Measurements from ENCODE around the gene ACSL3. TPM values are rescaled to one million over a fixed set of nuclear protein-coding genes. Genes with fewer than 3 reads are reported as not detected.
"Not testable (repeated sequence)": the region's sequence is repeated elsewhere in the genome, so short reads cannot be mapped to it uniquely, and the experiment has no call there.

ACSL3 gene
- total and polyA plus RNA-seq, 2 donors (not counting 1 experiment from before 2014, with no cell fraction given), result 6.7 to 46.0 TPM

DNA sequence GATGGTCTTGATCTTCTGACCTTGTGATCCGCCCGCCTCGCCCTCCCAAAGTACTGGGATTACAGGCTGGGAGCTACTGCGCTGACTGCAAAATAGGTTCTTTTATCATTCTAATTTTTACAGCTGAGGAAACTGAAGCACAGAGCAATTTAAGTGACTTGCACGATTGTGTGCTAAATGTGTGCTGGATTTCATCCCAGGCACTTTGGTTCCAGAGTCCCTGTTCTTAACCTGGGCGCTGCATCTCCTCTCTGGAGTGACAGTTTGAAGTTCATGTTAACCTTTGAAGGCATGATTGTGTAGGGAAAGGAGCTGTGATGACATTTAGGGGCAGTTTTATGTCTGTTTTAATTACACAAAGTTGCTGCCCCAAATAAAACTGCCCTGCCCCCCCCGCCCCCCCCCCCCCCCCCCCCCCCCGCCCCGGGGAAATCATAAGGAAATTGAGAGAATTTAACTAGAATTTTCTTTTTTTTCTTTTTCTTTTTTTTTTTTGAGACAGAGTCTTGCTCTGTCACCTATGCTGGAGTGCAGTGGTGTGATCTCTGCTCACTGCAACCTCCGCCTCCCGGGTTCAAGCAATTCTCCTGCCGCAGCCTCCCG, 5.6 kb downstream of the ACSL3 start:
- Histone ChIP-seq H4K20me1 (ENCODE audit: control insufficient read depth, insufficient read depth, low read length, poor library complexity, severe bottlenecking) (peaks cover 69% of the 10 kb centered on the region), H3K4me3 (ENCODE audit: control extremely low read depth in 1 of 5, extremely low read depth in 1 of 5, insufficient read depth in 1 of 5, low read depth in 2 of 5, low read length in 4 of 5) (no peak overlapping the region), H3K4me1 (ENCODE audit: control insufficient read depth in 2 of 2, insufficient read depth in 2 of 2, low read length in 2 of 2) (peaks cover 21 to 32% of the 10 kb centered on the region in 2 donors), H3K36me3 (replicated peaks in 1 of 2; ENCODE audit: control extremely low read depth in 1 of 2, control insufficient read depth in 1 of 2, extremely low read depth in 1 of 2, insufficient read depth in 2 of 2, low read length in 1 of 2) (no peaks in the 10 kb centered on the region), H3K9ac (ENCODE audit: low read length) (no peak overlapping the region), H3K79me2 (ENCODE audit: control insufficient read depth, insufficient read depth, low read length) (peaks cover 98% of the 10 kb centered on the region), H3K27me3 (replicated peaks in 1 of 4; ENCODE audit: control extremely low read depth in 1 of 4, control insufficient read depth in 3 of 4, insufficient read depth in 4 of 4, low read length in 3 of 4) (no peaks in the 10 kb centered on the region), H2AFZ (ENCODE audit: insufficient read depth, low read depth, low read length, poor library complexity, severe bottlenecking) (no peak overlapping the region), H3K27ac (ENCODE audit: low read length in 2 of 2) (no peak overlapping the region), H3K9me3 (ENCODE audit: control extremely low read depth in 1 of 3, control insufficient read depth in 2 of 3, insufficient read depth in 1 of 3, low read length in 2 of 3) (no peaks in the 10 kb centered on the region), H3K4me2 (replicated peaks; ENCODE audit: low read depth, low read length, poor library complexity, severe bottlenecking) (no peak overlapping the region)
- Mint-ChIP-seq H3K4me1 (peaks cover 9% of the 10 kb centered on the region), H3K27ac (no peak overlapping the region), H3K9me3 (ENCODE audit: insufficient read depth) (no peaks in the 10 kb centered on the region), H3K27me3 (no peaks in the 10 kb centered on the region), H3K4me3 (no peak overlapping the region)
- CTCF ChIA-PET, result interaction anchor here (0.7 to 1.7 kb wide), 2 partner anchors 158 to 159 kb away, joined by 3 read pairs; no protein-coding TSS in a partner anchor
- intact Hi-C loops (cut with micrococcal nuclease), result no loop called here
- WGBS (ENCODE audit: insufficient coverage), result 93% methylated on average over 6 of the region's 13 CpGs
- POLR2A ChIA-PET, result no interaction called here
- no peak for ATAC-seq (ENCODE audit: low read depth)
- DNase-seq, result peak; percentile 21
- TF ChIP-seq CTCF (IDR thresholded peaks at IDR 0.05) (no peak), EZH2 (IDR thresholded peaks at IDR 0.05; ENCODE audit: borderline replicate concordance, insufficient read depth, low read depth, low read length, poor library complexity, severe bottlenecking) (no peak)

DNA sequence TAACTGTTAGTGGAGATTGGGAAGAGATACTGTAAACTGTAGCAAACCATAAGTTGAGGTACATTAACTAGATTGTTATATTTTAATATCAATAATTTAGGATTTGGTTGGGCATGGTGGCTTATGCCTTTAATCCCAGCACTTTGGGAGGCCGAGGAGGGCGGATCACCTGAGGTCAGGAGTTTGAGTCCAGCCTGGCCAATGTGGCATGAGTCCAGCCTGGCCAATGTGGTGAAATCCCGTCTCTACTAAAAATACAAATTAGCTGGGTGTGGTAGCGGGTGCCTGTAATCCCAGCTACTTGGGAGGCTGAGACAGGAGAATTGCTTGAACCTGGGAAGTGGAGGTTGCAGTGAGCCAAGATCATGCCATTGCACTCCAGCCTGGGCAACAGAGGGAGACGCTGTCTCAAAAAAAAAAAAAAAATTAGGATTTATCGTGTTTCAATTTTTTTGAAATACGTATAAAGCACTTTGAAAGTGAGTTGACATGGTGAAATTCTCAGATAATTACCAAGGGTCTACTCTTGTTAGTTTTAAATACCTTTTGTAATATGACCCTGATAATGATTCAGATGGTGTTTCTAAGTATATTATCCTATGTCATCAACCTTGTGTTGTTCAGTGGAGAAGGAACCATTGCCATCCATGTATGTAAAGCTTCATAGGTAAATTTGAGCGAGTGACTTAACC, 7.9 kb downstream of the ACSL3 start:
- Histone ChIP-seq H3K79me2 (ENCODE audit: control insufficient read depth, insufficient read depth, low read length) (peaks cover 93% of the 10 kb centered on the region), H3K4me2 (replicated peaks; ENCODE audit: low read depth, low read length, poor library complexity, severe bottlenecking) (peak overlapping the region; percentile 13), H3K4me1 (ENCODE audit: control insufficient read depth in 2 of 2, insufficient read depth in 2 of 2, low read length in 2 of 2) (peaks cover 6 to 17% of the 10 kb centered on the region in 2 donors), H4K20me1 (ENCODE audit: control insufficient read depth, insufficient read depth, low read length, poor library complexity, severe bottlenecking) (peaks cover 58% of the 10 kb centered on the region)
- H3K27me3 ChIP-seq (replicated peaks in 1 of 4; ENCODE audit: control extremely low read depth in 1 of 4, control insufficient read depth in 3 of 4, insufficient read depth in 4 of 4, low read length in 3 of 4); H3K4me3 ChIP-seq (ENCODE audit: control extremely low read depth in 1 of 5, extremely low read depth in 1 of 5, insufficient read depth in 1 of 5, low read depth in 2 of 5, low read length in 4 of 5); H3K27ac ChIP-seq (ENCODE audit: low read length in 2 of 2); H3K9me3 Mint-ChIP-seq (ENCODE audit: insufficient read depth); H3K9ac ChIP-seq (ENCODE audit: low read length); H3K27me3 Mint-ChIP-seq; POLR2A ChIA-PET; ATAC-seq (ENCODE audit: low read depth); intact Hi-C loops (cut with micrococcal nuclease); H3K27ac Mint-ChIP-seq; H3K9me3 ChIP-seq (ENCODE audit: control extremely low read depth in 1 of 3, control insufficient read depth in 2 of 3, insufficient read depth in 1 of 3, low read length in 2 of 3); H3K36me3 ChIP-seq (replicated peaks in 1 of 2; ENCODE audit: control extremely low read depth in 1 of 2, control insufficient read depth in 1 of 2, extremely low read depth in 1 of 2, insufficient read depth in 2 of 2, low read length in 1 of 2); H3K4me3 Mint-ChIP-seq; H2AFZ ChIP-seq (ENCODE audit: insufficient read depth, low read depth, low read length, poor library complexity, severe bottlenecking); DNase-seq: not testable (repeated sequence)
- WGBS (ENCODE audit: insufficient coverage), result 100% methylated on average over 2 of the region's 8 CpGs
- peaks cover 16% of the 10 kb centered on the region for H3K4me1 Mint-ChIP-seq
- CTCF ChIA-PET, result interaction anchor here (0.9 to 1.1 kb wide), 2 partner anchors 44 to 71 kb away, joined by 3 to 4 read pairs; no protein-coding TSS in a partner anchor
